GM19043 (cell line): ENCODE measurements around the gene KRT31.
"Not testable (repeated sequence)": the region's sequence is repeated elsewhere in the genome, so short reads cannot be mapped to it uniquely, and the experiment has no call there.

Source experiments
- ATAC-seq: cut with Tn5 transposase; IDR thresholded peaks from one replicate; pipeline ENCODE4 v1.9.1; 2021; ENCODE audit warnings: low read depth; ENCODE audit not compliant: unreplicated experiment

The KRT31 gene

DNA sequence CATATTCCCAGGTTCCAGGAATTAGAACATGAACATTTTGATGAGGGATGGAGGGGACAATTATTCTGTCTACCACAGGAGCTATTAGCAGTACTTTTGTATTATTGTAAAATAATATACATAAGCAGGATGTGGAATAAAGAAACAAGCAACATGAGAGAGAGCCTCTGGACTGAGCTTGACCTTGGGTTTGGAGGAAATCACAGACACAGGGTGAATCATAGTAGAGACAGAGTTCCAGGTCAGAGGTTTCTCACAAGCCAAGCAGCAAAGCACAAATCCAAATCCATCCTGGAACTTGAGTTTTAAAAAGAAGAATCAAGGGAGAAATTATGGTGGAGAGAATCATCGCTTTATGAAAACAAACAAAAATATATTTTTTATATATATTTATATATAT lies 5.1 kb downstream of the KRT31 start:
- no peak for ATAC-seq

DNA sequence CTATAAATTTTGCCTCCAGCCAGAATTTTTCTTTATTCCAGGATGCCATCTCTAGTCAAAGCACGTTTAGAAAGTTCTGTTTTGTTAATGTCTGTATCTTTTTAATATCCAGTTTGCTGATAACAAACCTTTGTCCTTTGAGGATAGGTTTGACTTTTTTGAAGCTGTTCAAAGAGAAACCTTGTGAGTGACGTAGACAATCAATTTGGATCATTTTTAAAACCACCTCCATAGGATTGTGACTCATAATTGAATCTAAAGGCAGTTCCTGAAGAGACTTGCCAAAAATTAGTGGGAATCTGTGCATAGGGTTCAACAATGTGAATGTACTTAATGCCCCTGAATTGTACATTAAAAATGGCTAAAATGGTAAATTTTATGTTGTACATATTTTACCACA lies 5.9 kb downstream of the KRT31 start:
- ATAC-seq = no peak

DNA sequence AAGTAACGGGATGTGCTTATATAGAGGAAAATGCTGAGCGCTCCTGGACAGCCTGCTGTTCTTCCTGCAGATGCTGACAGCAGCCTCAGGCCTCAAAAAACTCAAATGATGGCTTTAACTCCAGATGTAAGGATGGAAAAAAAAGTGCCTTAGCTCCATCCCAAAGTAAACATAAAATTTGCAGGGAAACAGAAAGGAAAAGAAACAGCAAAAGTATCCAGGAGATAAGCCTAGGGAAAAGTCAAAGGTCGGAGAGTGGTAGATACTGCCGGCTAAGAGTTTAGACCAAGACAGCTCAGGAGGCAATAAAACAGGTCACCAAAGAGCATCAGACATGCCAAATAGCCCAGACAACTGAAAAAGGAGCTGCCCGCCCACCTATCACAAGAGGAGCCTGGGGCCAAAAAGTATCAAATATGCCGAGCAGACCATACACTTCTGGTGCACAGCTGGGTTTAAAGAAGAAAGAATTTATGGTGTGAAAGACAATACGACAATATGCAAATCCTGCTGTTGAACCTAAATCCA lies 6.9 kb downstream of the KRT31 start:
- ATAC-seq = no peak

DNA sequence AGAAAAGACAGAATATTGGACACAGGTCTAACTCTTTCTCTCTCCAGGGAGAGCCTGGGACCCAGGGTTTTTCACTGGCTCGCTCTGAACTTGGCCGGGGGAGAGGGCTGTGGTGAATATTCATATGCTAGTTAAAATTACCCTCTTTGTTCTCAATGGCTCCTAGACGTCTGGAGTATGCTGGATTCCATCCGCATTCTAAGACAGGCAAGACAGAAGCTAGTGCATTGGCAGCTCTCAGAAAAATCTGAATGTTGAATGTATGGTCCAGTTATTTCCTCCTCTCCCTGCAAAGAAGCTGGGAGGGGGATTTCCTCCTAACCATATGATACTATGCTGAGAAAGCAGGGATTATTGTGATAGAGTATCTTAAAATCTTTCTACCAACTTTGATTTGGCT lies 9.7 kb downstream of the KRT31 start:
- ATAC-seq = no peak

DNA sequence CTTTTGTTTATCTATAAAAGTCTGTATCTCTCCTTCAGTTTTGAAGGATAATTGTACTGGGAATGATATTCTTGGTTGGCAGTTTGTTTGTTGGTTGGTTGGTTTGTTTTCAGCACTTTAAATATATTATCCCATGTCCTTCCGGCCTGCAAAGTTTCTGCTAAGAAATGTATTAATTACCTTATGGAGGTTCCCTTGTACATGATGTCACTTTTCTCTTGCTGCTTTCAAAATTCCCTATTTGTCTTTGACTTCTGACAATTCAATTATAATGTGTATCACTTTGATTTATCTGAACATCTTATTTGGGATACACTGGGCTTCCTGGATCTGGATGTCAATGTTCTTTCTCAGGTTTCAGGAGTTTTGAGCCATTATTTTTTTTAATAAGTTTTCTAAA lies 11.2 kb downstream of the KRT31 start:
- ATAC-seq = no peak

DNA sequence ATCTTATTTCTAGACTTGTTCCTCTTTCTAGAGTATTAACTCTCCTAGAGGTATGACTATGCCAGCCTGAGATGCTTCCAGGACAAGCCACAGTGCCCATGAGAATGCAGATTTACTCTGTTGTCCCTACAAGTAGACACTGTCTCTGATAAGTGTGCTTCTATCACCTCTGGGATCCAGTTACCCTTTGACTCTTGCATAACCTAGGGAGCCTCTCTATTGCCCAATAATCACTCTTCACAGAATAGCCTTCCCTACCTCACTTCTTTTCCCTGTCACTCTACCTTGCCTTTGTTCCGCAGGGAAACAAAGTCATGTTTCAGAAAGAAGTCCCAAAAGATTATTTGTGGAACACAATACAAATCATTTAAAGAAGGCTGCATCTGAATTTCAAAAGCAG lies 13.7 kb downstream of the KRT31 start:
- no peak for ATAC-seq

DNA sequence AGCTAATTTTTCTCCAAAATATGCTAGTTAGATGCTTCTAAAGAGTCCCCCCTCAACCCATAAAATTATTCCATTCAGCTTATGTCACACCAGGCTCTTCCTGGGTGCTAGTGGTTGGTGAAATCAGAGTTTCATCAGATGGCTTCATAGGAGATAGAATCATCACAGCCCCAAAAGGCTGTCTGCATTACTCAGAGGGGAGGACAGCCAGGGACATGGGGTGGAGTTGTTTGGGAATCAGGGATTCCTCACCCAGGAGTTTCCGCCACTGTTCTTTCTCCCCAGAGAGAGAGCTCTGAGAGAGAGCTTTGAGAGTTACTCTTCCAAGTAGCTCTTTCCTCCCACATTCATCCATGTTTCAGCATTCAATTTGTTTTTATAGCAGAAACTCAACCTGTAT lies 15.0 kb downstream of the KRT31 start:
- ATAC-seq = no peak

DNA sequence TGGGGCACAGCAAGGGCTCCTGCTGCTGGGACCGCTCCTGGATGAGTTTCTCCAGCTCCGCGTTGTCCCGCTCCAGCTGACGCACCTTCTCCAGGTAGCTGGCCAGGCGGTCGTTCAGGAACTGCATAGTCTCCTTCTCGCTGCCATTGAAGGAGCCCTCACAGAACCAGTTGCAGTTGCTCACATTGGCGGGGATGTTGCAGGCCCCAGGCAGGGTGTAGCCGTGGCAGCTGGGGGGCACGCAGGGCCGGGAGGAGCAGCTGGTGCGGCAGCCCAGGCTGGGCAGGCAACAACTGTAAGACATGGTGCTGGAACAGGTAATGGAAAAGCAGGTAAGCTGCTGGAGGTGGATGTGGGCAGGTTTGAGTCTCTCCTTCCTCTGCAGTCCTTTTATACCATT lies 15.5 kb downstream of the KRT31 start, which contains the start of gene KRT34:
Gene KRT34, minus strand, starts transcription at position 364 of the 400 bp plus-strand sequence. Its CDS starts 60 bp downstream, at position 304.
- ATAC-seq = not testable (repeated sequence)

DNA sequence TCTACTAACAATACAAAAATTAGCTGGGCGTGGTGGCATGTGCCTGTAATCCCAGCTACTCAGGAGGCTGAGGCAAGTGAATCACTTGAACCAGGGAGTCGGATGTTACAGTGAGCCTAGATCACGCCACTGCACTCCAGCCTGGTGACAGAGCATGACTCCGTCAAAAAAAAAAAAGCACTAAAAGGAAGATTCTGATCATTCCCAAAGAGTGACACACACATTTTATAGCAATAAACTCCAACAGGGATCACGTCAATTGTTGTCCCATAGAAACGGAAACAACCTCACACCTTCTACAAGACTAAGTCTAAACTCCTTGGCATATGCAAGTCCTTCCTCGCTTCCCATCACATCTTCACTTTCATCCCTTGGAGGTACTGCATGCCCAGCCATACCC lies 17.3 kb downstream of the KRT31 start:
- not testable (repeated sequence) for ATAC-seq

DNA sequence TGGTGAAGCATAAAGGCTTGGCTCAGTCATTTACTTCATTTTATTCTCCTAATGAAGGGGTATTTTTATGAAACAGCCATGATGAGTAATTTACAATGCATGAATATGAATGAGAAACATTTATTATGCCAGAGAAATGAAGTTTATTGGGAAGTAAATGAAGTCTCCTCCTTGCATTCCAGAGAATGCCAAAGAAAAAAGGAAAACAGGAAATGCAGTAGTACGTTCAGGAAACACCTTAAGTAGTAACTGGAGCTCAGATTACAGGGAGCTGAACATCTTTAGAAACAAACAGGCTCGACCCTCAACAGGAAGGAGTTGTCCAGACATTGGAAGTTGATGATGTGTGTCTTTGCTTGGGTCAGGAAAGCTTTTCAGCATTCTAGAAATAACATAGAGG lies 19.9 kb downstream of the KRT31 start:
- no peak for ATAC-seq

DNA sequence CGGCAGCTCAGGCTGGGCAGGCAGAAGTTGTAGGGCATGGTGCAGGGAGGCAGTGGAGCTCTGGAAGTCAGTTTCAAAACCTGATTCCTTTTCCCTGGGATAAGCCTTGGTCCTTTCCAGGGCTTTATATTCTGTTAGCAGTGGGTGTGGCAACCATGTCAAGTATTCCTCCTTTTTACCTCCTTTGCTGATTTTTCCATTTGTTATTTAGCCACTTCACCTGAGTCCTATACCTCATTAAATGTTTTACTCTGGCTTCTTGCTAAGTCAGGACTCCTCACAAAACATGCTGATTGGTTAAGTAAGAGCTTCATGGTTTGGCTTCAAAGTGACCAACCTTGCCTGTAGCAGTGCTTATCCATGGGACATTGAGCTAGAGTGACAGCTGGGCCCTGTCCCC lies 27.7 kb downstream of the KRT31 start, which contains the start of gene KRT33B:
Gene KRT33B, minus strand, starts transcription at position 101 of the 400 bp plus-strand sequence. Its CDS starts 63 bp downstream, at position 38.
- no peak for ATAC-seq

DNA sequence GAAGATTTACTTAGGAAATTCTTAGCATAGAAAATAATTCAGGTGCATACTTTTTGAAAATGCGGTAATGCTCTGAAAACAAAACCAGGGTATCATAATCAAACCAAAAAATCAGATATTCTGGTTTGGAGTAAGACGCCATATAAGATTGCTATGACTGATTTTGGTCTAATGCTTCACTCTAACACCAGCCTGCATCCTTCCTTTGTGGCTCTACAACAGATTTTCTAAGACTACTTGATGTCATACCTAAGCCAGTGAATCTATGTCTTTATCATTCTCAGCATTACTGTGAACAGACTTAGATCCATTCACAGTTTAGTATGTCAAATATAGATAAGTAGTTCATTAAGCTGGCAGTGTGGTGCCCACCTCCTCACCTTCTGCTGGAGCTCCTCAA lies 28.4 kb downstream of the KRT31 start:
- ATAC-seq = no peak

DNA sequence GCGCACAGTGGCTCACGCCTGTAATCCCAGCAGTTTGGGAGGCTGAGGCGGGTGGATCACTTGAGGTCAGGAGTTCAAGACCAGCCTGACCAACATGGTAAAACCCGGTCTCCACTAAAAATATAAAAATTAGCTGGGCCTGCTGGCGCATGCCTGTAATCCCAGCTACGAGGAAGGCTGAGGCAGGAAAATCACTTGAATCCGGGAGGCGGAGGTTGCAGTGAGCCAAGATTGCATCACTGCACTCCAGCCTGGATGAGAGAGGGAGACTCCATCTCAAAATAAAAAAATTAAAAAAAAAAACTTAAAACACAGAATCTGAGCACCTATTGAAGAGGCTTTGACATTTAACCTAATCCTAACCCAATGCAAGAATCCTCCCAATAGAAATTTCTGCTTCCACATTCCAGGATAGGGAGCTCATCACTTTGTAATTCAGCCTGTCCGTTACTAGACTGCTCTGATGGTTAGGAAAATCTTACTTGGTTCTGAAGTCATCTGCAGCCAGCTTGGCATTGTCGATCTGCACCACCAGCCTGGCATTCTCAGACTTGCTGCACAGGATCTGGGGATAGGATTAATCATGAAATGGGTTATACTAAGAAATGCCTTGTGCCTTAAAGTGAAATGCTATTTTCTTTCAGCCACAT lies 29.9 kb downstream of the KRT31 start:
- ATAC-seq = no peak

DNA sequence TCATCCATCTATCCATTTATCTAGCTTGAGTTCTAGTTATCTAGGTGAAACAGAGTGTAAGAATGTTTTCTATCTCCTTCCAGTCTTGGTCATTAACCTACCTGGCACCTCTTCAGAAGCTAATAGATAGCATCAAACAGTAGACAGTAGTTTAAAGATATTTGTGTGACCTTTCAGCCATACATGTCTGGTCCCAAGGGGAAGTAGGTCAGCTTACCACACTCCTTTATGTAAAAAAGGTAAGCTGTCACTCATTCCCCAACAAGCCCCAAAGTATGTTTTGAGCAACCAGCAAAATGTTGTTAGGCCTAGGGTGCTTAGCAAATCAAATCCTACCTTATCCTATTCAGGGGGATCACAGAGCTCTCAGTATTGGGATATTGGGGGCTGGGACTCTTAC lies 31.3 kb downstream of the KRT31 start:
- no peak for ATAC-seq

DNA sequence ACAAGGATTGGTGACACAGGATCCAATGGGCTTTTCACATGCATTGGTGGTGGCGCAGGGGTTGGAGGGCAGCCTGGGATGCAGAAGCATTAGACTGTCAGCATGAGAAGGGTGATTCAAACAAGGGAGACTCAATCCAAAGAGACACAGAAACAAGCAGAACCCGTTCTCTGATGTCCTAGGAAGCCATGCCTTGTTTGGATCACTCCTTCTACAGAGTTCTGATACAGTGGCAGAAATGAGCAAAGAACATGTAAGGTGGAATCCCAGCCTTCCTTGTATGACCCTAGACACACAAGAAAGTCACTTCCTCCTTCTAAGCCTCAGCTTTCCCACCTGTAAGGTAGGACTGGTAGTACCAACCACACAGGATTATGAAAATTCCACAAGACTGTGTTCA lies 33.5 kb downstream of the KRT31 start:
- ATAC-seq = no peak

DNA sequence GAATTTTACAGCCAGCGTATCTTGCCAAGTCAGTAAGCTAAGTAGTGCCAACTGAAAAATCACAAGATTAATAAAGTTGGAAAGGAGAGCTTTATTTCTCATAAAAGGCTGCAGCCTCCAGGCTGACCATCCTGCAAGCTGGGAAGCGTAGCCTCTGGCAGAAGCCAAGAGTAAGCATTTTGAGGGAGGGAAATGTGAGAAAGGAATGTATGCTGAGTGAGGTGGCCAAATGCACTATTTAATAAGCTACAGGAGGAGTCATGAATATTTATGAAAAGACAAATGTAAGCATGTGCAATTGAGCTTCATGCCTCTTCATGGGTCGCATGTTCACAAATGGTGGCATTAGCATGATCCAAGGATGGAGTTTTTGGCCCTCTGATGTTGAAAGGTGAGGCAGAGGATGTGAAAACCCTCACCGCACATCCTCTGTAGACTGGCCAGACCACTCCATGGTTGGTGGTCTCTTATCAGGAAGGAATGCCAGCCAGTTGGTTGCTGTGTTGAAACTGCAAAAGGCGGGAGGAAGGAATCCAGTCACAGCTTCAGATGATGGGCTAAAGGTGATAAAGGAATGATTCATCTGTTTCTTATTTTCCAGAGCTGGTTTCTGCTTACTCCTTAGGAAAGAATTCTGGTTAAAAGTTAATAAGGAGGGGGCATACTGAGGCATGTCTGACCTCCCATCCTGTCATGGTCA lies 37.0 kb downstream of the KRT31 start:
- no peak for ATAC-seq

DNA sequence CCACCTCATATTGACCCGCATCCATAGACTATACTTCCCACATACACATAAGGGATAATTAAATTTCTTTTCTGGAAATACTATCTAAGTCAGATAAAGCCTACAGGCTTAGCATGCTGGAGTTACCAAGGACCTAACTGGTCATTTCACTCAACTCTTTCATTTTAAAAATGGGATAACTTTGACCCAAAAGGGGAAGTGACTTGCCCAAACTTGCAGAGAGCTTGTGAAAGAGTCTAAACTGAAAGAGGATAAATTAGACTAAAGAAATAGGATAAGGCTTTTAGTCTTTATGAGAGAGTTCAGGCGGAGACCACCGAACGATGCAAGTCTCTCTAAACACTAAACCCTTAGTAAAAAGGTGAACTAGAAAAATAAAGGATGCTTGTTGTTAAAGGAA lies 42.9 kb downstream of the KRT31 start:
- ATAC-seq = no peak

DNA sequence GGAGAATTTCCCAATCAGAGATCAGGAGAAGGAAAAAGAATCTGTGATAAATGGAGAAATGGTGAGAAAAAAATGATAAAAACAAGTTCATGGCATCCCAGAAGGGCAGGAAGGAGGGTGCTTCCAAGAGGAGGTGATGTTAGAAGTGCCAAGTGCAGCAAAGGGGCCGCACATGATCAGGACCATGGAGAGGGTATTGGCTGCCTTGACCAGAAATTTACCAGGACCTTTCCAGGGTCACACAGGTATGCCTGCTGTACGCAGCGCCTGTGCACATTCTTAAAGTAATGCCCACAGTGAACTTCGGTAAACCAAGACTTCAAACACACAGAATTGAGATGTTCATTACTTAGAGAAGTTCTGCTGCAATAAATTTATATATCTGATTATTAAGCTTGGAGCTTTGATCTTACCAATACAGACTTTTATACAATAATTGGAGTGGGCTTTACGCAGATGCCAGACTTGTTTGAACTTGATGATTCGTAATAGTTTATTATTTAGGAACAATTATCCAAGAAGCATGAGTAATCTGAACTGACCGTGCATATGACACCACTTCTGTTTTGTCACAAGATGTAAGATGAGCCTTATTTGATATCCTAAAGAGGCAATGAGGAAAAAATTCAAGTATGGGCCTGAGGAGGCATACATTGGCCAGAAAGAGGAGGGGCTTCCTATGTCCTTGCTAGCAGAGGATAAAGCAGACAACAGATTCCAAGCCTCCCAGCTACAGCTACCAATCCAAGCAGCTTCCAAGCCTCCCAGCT lies 44.6 kb downstream of the KRT31 start:
- ATAC-seq = no peak

DNA sequence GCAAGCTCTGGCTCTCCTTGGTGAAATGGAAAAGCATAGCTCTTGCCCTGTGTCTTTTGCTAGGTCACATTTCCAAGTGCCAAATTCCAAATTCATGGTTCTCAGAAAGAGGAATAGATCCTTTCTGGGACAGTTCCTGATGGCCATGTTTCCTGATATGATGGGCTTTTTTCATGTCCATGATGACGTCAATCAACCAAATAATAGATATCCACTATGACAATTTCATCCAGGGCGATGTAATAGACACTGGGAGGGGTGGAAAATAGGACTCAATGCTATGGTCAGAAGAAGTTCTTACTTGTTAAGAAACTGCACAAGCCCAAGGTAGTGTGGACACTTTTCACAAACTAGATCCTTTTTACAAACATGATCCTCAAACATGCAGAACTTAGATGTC lies 46.2 kb downstream of the KRT31 start:
- ATAC-seq = no peak

DNA sequence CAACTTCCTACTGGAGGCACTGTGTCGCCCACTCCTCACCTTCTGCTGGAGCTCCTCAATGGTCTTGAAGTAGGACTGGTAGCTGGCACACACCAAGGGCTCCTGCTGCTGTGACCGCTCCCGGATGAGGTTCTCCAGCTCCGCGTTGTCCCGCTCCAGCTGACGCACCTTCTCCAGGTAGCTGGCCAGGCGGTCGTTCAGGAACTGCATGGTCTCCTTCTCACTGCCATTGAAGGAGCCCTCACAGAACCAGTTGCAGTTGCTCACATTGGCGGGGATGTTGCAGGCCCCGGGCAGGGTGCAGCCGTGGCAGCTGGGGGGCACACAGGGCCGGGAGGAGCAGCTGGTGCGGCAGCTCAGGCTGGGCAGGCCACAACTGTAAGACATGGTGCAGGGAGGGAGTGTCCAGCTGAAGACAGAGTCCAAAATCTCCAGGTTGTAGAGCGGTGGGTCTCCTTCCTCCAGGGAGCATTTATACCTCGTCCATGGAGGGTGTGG lies 47.0 kb downstream of the KRT31 start, which contains the start of gene KRT33A:
Gene KRT33A, minus strand, starts transcription at position 448 of the 498 bp plus-strand sequence. Its CDS starts 61 bp downstream, at position 387.
- ATAC-seq = not testable (repeated sequence)
